Panc1 (cell line): ENCODE data around the gene PILRA. TPM values are rescaled to one million over a fixed set of nuclear protein-coding genes. Genes with fewer than 3 reads are reported as not detected.

Source experiments
- ATAC-seq: fragments of 200-7000 bp; cut with Tn5 transposase; 2 replicates; pipeline ENCODE4 v1.9.1; 2020; ENCODE audit warnings: mild to moderate bottlenecking, moderate library complexity
- BruUV-seq: library from RNA; stranded (reverse); fragments of 400-500 nt; replicated peaks from 2 replicates; lab custom pipeline; 2021; lab: Mats Ljungman, UMichigan
- CTCF ChIA-PET: fragments of 300-600 bp; sonication (Branson Sonifier 250); formaldehyde crosslinking; loops from one replicate; lab custom pipeline; 2022; ENCODE audit warnings: antibody characterized with exemption; lab: Charles Lee
- POLR2A ChIA-PET: fragments of 300-600 bp; sonication (Branson Sonifier 250); formaldehyde crosslinking; loops from one replicate; lab custom pipeline; 2022; ENCODE audit warnings: antibody characterized with exemption; lab: Charles Lee
- DNase-seq: peaks from one replicate; pipeline ENCODE4 v3.0.0-alpha.2; 2010; ENCODE audit warnings: low read depth, low spot score
- H3K27ac ChIP-seq: 2 replicates; pipeline ENCODE4 v1.5.1; 2011; ENCODE audit warnings: mild to moderate bottlenecking, low read length, inconsistent platforms
- H3K27me3 ChIP-seq: fragments of 200-500 bp; sonication (Bioruptor generic); 2 replicates; pipeline ENCODE4 v1.6.0; 2014; ENCODE audit warnings: low read length, inconsistent platforms; ENCODE audit not compliant: control insufficient read depth, insufficient read depth
- H3K36me3 ChIP-seq: fragments of 200-500 bp; sonication (Bioruptor generic); 2 replicates; pipeline ENCODE4 v1.5.1; 2014; ENCODE audit warnings: inconsistent platforms, mild to moderate bottlenecking, low read length, moderate library complexity; ENCODE audit not compliant: control insufficient read depth, insufficient read depth
- H3K4me1 ChIP-seq: 2 replicates; pipeline ENCODE4 v1.5.1; 2011; ENCODE audit warnings: inconsistent platforms, mild to moderate bottlenecking, low read length, moderate library complexity; ENCODE audit not compliant: control insufficient read depth, insufficient read depth
- H3K4me3 ChIP-seq, 2 experiments: 2 replicates each; pipeline ENCODE4 v1.5.1; 2011 to 2012; ENCODE audit warnings: low read depth in 2 of 2, low read length in 2 of 2, mild to moderate bottlenecking in 2 of 2, inconsistent platforms in 1 of 2, moderate library complexity in 1 of 2
- H3K9me3 ChIP-seq: fragments of 200-500 bp; sonication (Bioruptor generic); 2 replicates; pipeline ENCODE4 v1.5.1; 2014; ENCODE audit warnings: low read depth, mild to moderate bottlenecking, inconsistent platforms, low read length, moderate library complexity; ENCODE audit not compliant: control insufficient read depth, insufficient read depth
- POLR2AphosphoS5 ChIP-seq: IDR thresholded peaks from 2 replicates; pipeline ENCODE4 v1.6.1; 2012; ENCODE audit warnings: mild to moderate bottlenecking, low read depth, low read length, moderate library complexity
- SIN3A ChIP-seq: IDR thresholded peaks from 2 replicates; pipeline ENCODE4 v1.6.1; 2012; ENCODE audit warnings: low read depth, mild to moderate bottlenecking, low read length, moderate library complexity, borderline replicate concordance; ENCODE audit not compliant: insufficient read depth
- TCF7L2 ChIP-seq: IDR thresholded peaks from 2 replicates; pipeline ENCODE4 v1.6.1; 2011; ENCODE audit warnings: mild to moderate bottlenecking, low read depth, low read length, inconsistent platforms
- in situ Hi-C: cut with HindIII; loops from 2 replicates; pipeline ENCODE4 v1.10.0; 2016; ENCODE audit warnings: low sequenced_read_pairs, low pct_unique_long_range_greater_than_20kb
- intact Hi-C: fragments of 100-400 bp; cut with micrococcal nuclease; formaldehyde crosslinking; loops from one replicate; pipeline ENCODE4 v1.10.0; 2022; ENCODE audit not compliant: unreplicated experiment
- total RNA-seq: library from RNA; stranded (reverse); gene quantifications from one replicate; pipeline ENCODE4 v1.2.1, GENCODE V29; 2021; ENCODE audit not compliant: unreplicated experiment
- TF ChIP-seq, protein P1 (sequence below), 2 experiments: IDR thresholded peaks; 2 replicates each; pipeline ENCODE4 v1.6.1; 2011 to 2012; ENCODE audit warnings: low read depth in 2 of 2, control low read depth in 1 of 2, low read length in 1 of 2, mild to moderate bottlenecking in 1 of 2, moderate library complexity in 1 of 2; ENCODE audit not compliant: insufficient read depth in 1 of 2
- TF ChIP-seq, protein P2 (sequence below): fragments of 450-650 bp; IDR thresholded peaks from 2 replicates; pipeline ENCODE4 v1.5.1; 2017; ENCODE audit warnings: mild to moderate bottlenecking

PILRA gene
- total RNA-seq, 1 experiment from 2014 or later = 4.8 TPM

DNA sequence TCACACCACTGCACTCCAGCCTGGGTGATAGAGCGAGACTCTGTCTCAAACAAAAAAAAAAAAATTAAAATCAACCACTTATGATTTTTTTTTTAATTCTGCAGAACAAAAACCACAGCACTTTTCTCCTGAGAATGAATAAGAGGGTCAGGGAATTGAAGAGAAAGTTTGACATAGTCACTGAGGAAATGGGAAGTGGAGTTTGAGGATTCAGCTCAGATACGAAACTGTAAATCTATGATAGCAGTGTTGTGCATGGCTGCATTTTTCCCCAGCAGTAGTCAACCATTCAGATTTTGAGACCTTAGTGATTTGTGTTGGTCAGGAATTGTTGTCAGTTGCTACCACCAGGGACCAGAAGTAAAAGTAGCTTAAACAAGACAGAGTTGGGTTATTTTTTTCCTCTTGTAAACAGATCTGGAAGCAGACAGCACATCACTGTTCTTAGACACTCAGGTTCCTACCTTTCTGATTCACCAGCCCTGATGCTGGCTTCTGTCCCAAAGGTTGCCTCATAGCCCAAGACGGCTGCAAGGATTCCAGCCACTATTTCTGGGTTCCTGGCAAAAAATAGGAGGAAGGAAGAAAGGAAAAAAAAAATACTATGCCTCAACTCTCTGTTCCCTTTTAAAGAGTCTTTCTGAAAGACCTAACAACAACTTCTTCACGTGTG is 20.1 kb downstream of the PILRA start:
- Histone ChIP-seq H3K36me3 (no peaks in the 10 kb centered on the region), H3K4me1 (no peaks in the 10 kb centered on the region), H3K27me3 (no peaks in the 10 kb centered on the region), H3K4me3 (no peak overlapping the region), H3K9me3 (no peaks in the 10 kb centered on the region), H3K27ac (no peak overlapping the region)
- ATAC-seq = no peak
- intact Hi-C loops = no loop called here
- CTCF ChIA-PET = no interaction called here
- POLR2A ChIA-PET = no interaction called here
- BruUV-seq = no TSS peak
- in situ Hi-C loops = no loop called here
- TF ChIP-seq, protein P1, sequence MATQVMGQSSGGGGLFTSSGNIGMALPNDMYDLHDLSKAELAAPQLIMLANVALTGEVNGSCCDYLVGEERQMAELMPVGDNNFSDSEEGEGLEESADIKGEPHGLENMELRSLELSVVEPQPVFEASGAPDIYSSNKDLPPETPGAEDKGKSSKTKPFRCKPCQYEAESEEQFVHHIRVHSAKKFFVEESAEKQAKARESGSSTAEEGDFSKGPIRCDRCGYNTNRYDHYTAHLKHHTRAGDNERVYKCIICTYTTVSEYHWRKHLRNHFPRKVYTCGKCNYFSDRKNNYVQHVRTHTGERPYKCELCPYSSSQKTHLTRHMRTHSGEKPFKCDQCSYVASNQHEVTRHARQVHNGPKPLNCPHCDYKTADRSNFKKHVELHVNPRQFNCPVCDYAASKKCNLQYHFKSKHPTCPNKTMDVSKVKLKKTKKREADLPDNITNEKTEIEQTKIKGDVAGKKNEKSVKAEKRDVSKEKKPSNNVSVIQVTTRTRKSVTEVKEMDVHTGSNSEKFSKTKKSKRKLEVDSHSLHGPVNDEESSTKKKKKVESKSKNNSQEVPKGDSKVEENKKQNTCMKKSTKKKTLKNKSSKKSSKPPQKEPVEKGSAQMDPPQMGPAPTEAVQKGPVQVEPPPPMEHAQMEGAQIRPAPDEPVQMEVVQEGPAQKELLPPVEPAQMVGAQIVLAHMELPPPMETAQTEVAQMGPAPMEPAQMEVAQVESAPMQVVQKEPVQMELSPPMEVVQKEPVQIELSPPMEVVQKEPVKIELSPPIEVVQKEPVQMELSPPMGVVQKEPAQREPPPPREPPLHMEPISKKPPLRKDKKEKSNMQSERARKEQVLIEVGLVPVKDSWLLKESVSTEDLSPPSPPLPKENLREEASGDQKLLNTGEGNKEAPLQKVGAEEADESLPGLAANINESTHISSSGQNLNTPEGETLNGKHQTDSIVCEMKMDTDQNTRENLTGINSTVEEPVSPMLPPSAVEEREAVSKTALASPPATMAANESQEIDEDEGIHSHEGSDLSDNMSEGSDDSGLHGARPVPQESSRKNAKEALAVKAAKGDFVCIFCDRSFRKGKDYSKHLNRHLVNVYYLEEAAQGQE (IDR thresholded peaks at IDR 0.05; ENCODE audit: insufficient read depth in 1 of 2, low read depth in 2 of 2, low read length in 1 of 2) = no peak
- TF ChIP-seq POLR2AphosphoS5 = no peak
- TF ChIP-seq SIN3A = no peak
- no peak for TF ChIP-seq TCF7L2
- TF ChIP-seq, protein P2, sequence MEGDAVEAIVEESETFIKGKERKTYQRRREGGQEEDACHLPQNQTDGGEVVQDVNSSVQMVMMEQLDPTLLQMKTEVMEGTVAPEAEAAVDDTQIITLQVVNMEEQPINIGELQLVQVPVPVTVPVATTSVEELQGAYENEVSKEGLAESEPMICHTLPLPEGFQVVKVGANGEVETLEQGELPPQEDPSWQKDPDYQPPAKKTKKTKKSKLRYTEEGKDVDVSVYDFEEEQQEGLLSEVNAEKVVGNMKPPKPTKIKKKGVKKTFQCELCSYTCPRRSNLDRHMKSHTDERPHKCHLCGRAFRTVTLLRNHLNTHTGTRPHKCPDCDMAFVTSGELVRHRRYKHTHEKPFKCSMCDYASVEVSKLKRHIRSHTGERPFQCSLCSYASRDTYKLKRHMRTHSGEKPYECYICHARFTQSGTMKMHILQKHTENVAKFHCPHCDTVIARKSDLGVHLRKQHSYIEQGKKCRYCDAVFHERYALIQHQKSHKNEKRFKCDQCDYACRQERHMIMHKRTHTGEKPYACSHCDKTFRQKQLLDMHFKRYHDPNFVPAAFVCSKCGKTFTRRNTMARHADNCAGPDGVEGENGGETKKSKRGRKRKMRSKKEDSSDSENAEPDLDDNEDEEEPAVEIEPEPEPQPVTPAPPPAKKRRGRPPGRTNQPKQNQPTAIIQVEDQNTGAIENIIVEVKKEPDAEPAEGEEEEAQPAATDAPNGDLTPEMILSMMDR = no peak
- no peak for DNase-seq

DNA sequence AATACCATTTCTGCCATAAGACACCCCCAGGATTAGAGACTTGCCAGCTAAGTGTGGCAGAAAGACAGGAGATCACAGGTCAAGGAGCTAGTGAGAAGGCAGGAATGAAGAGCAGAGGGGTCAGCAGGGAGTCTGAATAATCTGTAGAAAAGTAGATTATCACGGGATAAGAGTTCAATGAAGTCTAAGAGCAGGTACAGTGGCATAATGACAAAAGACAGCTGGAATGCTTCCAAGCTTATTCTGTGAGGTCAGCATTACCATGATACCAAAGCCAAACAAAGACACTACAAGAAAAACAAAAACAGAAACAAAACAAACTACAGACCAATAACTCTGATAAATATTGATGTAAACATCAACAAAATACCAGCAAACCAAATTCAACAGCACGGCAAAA is 20.8 kb downstream of the PILRA start:
- no peaks in the 10 kb centered on the region for H3K36me3 ChIP-seq
- no TSS peak for BruUV-seq
- H3K27ac ChIP-seq = no peak overlapping the region
- CTCF ChIA-PET = no interaction called here
- H3K4me1 ChIP-seq = no peaks in the 10 kb centered on the region
- no peaks in the 10 kb centered on the region for H3K27me3 ChIP-seq
- TF ChIP-seq TCF7L2 = no peak
- TF ChIP-seq POLR2AphosphoS5 = no peak
- TF ChIP-seq, protein P1 (IDR thresholded peaks at IDR 0.05; ENCODE audit: insufficient read depth in 1 of 2, low read depth in 2 of 2, low read length in 1 of 2) = no peak
- TF ChIP-seq, protein P2 = no peak
- no peak for TF ChIP-seq SIN3A
- H3K9me3 ChIP-seq = no peaks in the 10 kb centered on the region
- POLR2A ChIA-PET = interaction anchor here (0.6 kb wide), 1 partner anchor 75 kb away, joined by 9 read pairs; no protein-coding TSS in a partner anchor
- intact Hi-C loops (no loop called here), in situ Hi-C loops (no loop called here)
- no peak overlapping the region for H3K4me3 ChIP-seq
- no peak for ATAC-seq
- DNase-seq = no peak
